Measurements from ENCODE around the gene RNF152. TPM values are rescaled to one million over a fixed set of nuclear protein-coding genes. Genes with fewer than 3 reads are reported as not detected.

Gene RNF152
- total RNA-seq, 1 experiment from 2014 or later, result 0.18 TPM

- ChIA-PET CTCF (no interaction called here), POLR2A (no interaction called here)
- Histone ChIP-seq H3K27ac (ENCODE audit: low read length) (no peak overlapping the region), H3K36me3 (ENCODE audit: control insufficient read depth, insufficient read depth, low read length) (no peaks in the 10 kb centered on the region), H3K4me3 (ENCODE audit: low read depth in 2 of 2, low read length in 2 of 2) (no peak overlapping the region), H3K9me3 (ENCODE audit: control insufficient read depth, insufficient read depth, low read depth, low read length) (no peaks in the 10 kb centered on the region), H3K4me1 (ENCODE audit: control insufficient read depth, insufficient read depth, low read length) (no peaks in the 10 kb centered on the region), H3K27me3 (ENCODE audit: control insufficient read depth, insufficient read depth, low read length) (no peaks in the 10 kb centered on the region)
- no peak for ATAC-seq
- intact Hi-C loops (cut with micrococcal nuclease; ENCODE audit: unreplicated experiment) (no loop called here), in situ Hi-C loops (cut with HindIII; ENCODE audit: low pct_unique_long_range_greater_than_20kb, low sequenced_read_pairs) (no loop called here)
- no TSS peak for BruUV-seq (replicated peaks)
- DNase-seq (ENCODE audit: low read depth, low spot score), result no peak
- TF ChIP-seq REST (IDR thresholded peaks at IDR 0.05; ENCODE audit: insufficient read depth in 1 of 2, low read depth in 2 of 2, low read length in 1 of 2), result no peak
- no peak for TF ChIP-seq SIN3A (IDR thresholded peaks at IDR 0.05; ENCODE audit: borderline replicate concordance, insufficient read depth, low read depth, low read length)
- TF ChIP-seq POLR2AphosphoS5 (IDR thresholded peaks at IDR 0.05; ENCODE audit: low read depth, low read length), result no peak
- TF ChIP-seq TCF7L2 (IDR thresholded peaks at IDR 0.05; ENCODE audit: low read depth, low read length), result no peak
- no peak for TF ChIP-seq CTCF (IDR thresholded peaks at IDR 0.05)
These were observed 29.6 kb upstream of the RNF152 start for GRCh38 chr18:61922435-61922834.

GRCh38 chr18:61921621-61922235 lies 28.9 kb upstream of the RNF152 start:
- in situ Hi-C loops (cut with HindIII; ENCODE audit: low pct_unique_long_range_greater_than_20kb, low sequenced_read_pairs) (no loop called here), intact Hi-C loops (cut with micrococcal nuclease; ENCODE audit: unreplicated experiment) (no loop called here)
- ATAC-seq (no peak), DNase-seq (ENCODE audit: low read depth, low spot score) (no peak)
- TF ChIP-seq POLR2AphosphoS5 (IDR thresholded peaks at IDR 0.05; ENCODE audit: low read depth, low read length), result no peak
- TF ChIP-seq CTCF (IDR thresholded peaks at IDR 0.05), result no peak
- TF ChIP-seq TCF7L2 (IDR thresholded peaks at IDR 0.05; ENCODE audit: low read depth, low read length), result no peak
- TF ChIP-seq SIN3A (IDR thresholded peaks at IDR 0.05; ENCODE audit: borderline replicate concordance, insufficient read depth, low read depth, low read length), result no peak
- no peak for TF ChIP-seq REST (IDR thresholded peaks at IDR 0.05; ENCODE audit: insufficient read depth in 1 of 2, low read depth in 2 of 2, low read length in 1 of 2)
- H3K4me3 ChIP-seq (ENCODE audit: low read depth in 2 of 2, low read length in 2 of 2), result no peak overlapping the region
- no TSS peak for BruUV-seq (replicated peaks)
- no peak overlapping the region for H3K27ac ChIP-seq (ENCODE audit: low read length)
- no peaks in the 10 kb centered on the region for H3K27me3 ChIP-seq (ENCODE audit: control insufficient read depth, insufficient read depth, low read length)
- POLR2A ChIA-PET, result no interaction called here
- no peaks in the 10 kb centered on the region for H3K36me3 ChIP-seq (ENCODE audit: control insufficient read depth, insufficient read depth, low read length)
- no peaks in the 10 kb centered on the region for H3K9me3 ChIP-seq (ENCODE audit: control insufficient read depth, insufficient read depth, low read depth, low read length)
- CTCF ChIA-PET, result no interaction called here
- no peaks in the 10 kb centered on the region for H3K4me1 ChIP-seq (ENCODE audit: control insufficient read depth, insufficient read depth, low read length)

Data from Panc1 (cell line).